Activated naive CD4-positive, alpha-beta T cell treated with anti-CD3 and anti-CD28 coated beads, Interleukin-2, amount 50 U/mL, for 24 hours (primary cell): ENCODE results near the gene SIRPG.

Experiments used
- H3K27ac Mint-ChIP-seq: one replicate; pipeline ENCODE4 v1.8.0; 2021; ENCODE audit warnings: mild to moderate bottlenecking, mixed read lengths
- H3K27me3 Mint-ChIP-seq: one replicate; pipeline ENCODE4 v1.8.0; 2021; ENCODE audit warnings: mixed read lengths
- H3K36me3 Mint-ChIP-seq: one replicate; pipeline ENCODE4 v1.8.0; 2021; ENCODE audit warnings: mixed read lengths
- H3K4me1 Mint-ChIP-seq: one replicate; pipeline ENCODE4 v1.8.0; 2021; ENCODE audit warnings: mixed read lengths
- H3K4me3 Mint-ChIP-seq: one replicate; pipeline ENCODE4 v1.8.0; 2021; ENCODE audit warnings: mild to moderate bottlenecking, mixed read lengths
- H3K9me3 Mint-ChIP-seq: one replicate; pipeline ENCODE4 v1.8.0; 2021; ENCODE audit warnings: mixed read lengths

The SIRPG gene

GRCh38 chr20:1631309-1632151 lies 26.0 kb downstream of the SIRPG start:
- Mint-ChIP-seq H3K4me1 (peaks cover 82% of the 10 kb centered on the region), H3K36me3 (peaks cover 52% of the 10 kb centered on the region), H3K27ac (peak overlapping the region; percentile 92), H3K27me3 (no peaks in the 10 kb centered on the region), H3K4me3 (peak overlapping the region; percentile 69), H3K9me3 (no peaks in the 10 kb centered on the region)

GRCh38 chr20:1630186-1630585 lies 27.4 kb downstream of the SIRPG start:
- Mint-ChIP-seq H3K4me1 (peaks cover 85% of the 10 kb centered on the region), H3K4me3 (no peak overlapping the region), H3K9me3 (no peaks in the 10 kb centered on the region), H3K27ac (peak overlapping the region; percentile 59), H3K27me3 (no peaks in the 10 kb centered on the region), H3K36me3 (peaks cover 49% of the 10 kb centered on the region)

- H3K36me3 Mint-ChIP-seq = peaks cover 48% of the 10 kb centered on the region
- no peaks in the 10 kb centered on the region for H3K27me3 Mint-ChIP-seq
- no peaks in the 10 kb centered on the region for H3K9me3 Mint-ChIP-seq
- peaks cover 91% of the 10 kb centered on the region for H3K4me1 Mint-ChIP-seq
- peak overlapping the region; percentile 94 for H3K27ac Mint-ChIP-seq
- no peak overlapping the region for H3K4me3 Mint-ChIP-seq
Measured at GRCh38 chr20:1629321-1629720, 28.3 kb downstream of the SIRPG start.

- no peaks in the 10 kb centered on the region for H3K9me3 Mint-ChIP-seq
- peaks cover 45% of the 10 kb centered on the region for H3K36me3 Mint-ChIP-seq
- peak overlapping the region; percentile 100 for H3K27ac Mint-ChIP-seq
- peaks cover 92% of the 10 kb centered on the region for H3K4me1 Mint-ChIP-seq
- H3K4me3 Mint-ChIP-seq = no peak overlapping the region
- H3K27me3 Mint-ChIP-seq = no peaks in the 10 kb centered on the region
Measured at GRCh38 chr20:1628621-1629020, 29.0 kb downstream of the SIRPG start.

GRCh38 chr20:1627200-1627550 lies 30.4 kb downstream of the SIRPG start:
- Mint-ChIP-seq H3K9me3 (no peaks in the 10 kb centered on the region), H3K36me3 (peaks cover 39% of the 10 kb centered on the region), H3K27me3 (no peaks in the 10 kb centered on the region), H3K4me1 (peaks cover 93% of the 10 kb centered on the region), H3K4me3 (no peak overlapping the region), H3K27ac (peak overlapping the region; percentile 100)

- Mint-ChIP-seq H3K27ac (peak overlapping the region; percentile 100), H3K27me3 (no peaks in the 10 kb centered on the region), H3K4me3 (no peak overlapping the region), H3K9me3 (no peaks in the 10 kb centered on the region), H3K36me3 (peaks cover 36% of the 10 kb centered on the region), H3K4me1 (peaks cover 93% of the 10 kb centered on the region)
Measured at GRCh38 chr20:1626528-1627199, 30.9 kb downstream of the SIRPG start.

- H3K4me3 Mint-ChIP-seq = peak overlapping the region; percentile 86
- peak overlapping the region; percentile 100 for H3K27ac Mint-ChIP-seq
- H3K27me3 Mint-ChIP-seq = no peaks in the 10 kb centered on the region
- H3K36me3 Mint-ChIP-seq = peaks cover 34% of the 10 kb centered on the region
- peaks cover 5% of the 10 kb centered on the region for H3K9me3 Mint-ChIP-seq
- H3K4me1 Mint-ChIP-seq = peaks cover 98% of the 10 kb centered on the region
Measured at GRCh38 chr20:1625083-1625690, 32.4 kb downstream of the SIRPG start.

GRCh38 chr20:1623501-1624205 lies 33.9 kb downstream of the SIRPG start:
- H3K9me3 Mint-ChIP-seq = peaks cover 5% of the 10 kb centered on the region
- H3K4me3 Mint-ChIP-seq = no peak overlapping the region
- H3K4me1 Mint-ChIP-seq = peaks cover 98% of the 10 kb centered on the region
- H3K27ac Mint-ChIP-seq = peak overlapping the region; percentile 91
- H3K36me3 Mint-ChIP-seq = peaks cover 29% of the 10 kb centered on the region
- H3K27me3 Mint-ChIP-seq = no peaks in the 10 kb centered on the region

- H3K4me3 Mint-ChIP-seq = peak overlapping the region; percentile 43
Measured at GRCh38 chr20:1622450-1622849, 35.1 kb downstream of the SIRPG start.

GRCh38 chr20:1621316-1621715 lies 36.3 kb downstream of the SIRPG start:
- Mint-ChIP-seq H3K4me3 (peak overlapping the region; percentile 20), H3K4me1 (peaks cover 86% of the 10 kb centered on the region), H3K27me3 (no peaks in the 10 kb centered on the region), H3K27ac (peak overlapping the region; percentile 92), H3K9me3 (peaks cover 5% of the 10 kb centered on the region), H3K36me3 (peaks cover 28% of the 10 kb centered on the region)

More at GRCh38 chr20:1622450-1622849, 35.1 kb downstream of the SIRPG start:
- no peaks in the 10 kb centered on the region for H3K27me3 Mint-ChIP-seq
- peaks cover 89% of the 10 kb centered on the region for H3K4me1 Mint-ChIP-seq
- peaks cover 5% of the 10 kb centered on the region for H3K9me3 Mint-ChIP-seq
- peaks cover 27% of the 10 kb centered on the region for H3K36me3 Mint-ChIP-seq
- H3K27ac Mint-ChIP-seq = peak overlapping the region; percentile 96

- H3K27ac Mint-ChIP-seq = peak within 1 kb of the TSS; percentile 92
- peaks cover 5% of the 10 kb centered on the region for H3K9me3 Mint-ChIP-seq
- H3K4me1 Mint-ChIP-seq = peaks cover 72% of the 10 kb centered on the region
- H3K36me3 Mint-ChIP-seq = peaks cover 28% of the 10 kb centered on the region
- peak within 1 kb of the TSS; percentile 33 for H3K4me3 Mint-ChIP-seq
- H3K27me3 Mint-ChIP-seq = no peaks in the 10 kb centered on the region
Measured at GRCh38 chr20:1619861-1620444, 37.6 kb downstream of the SIRPG start, which contains the start of gene SIRPB1. SIRPB1 (minus strand) TSS chr20:1620009; CDS start chr20:1619944, 65 bp downstream.

- Mint-ChIP-seq H3K36me3 (peaks cover 26% of the 10 kb centered on the region), H3K9me3 (peaks cover 5% of the 10 kb centered on the region), H3K4me3 (peak overlapping the region; percentile 33), H3K4me1 (peaks cover 67% of the 10 kb centered on the region), H3K27ac (peak overlapping the region; percentile 77), H3K27me3 (no peaks in the 10 kb centered on the region)
Measured at GRCh38 chr20:1618954-1619540, 38.5 kb downstream of the SIRPG start.

- H3K9me3 Mint-ChIP-seq = peaks cover 5% of the 10 kb centered on the region
- no peak overlapping the region for H3K4me3 Mint-ChIP-seq
- H3K4me1 Mint-ChIP-seq = peaks cover 62% of the 10 kb centered on the region
- H3K27me3 Mint-ChIP-seq = no peaks in the 10 kb centered on the region
- H3K27ac Mint-ChIP-seq = peak overlapping the region; percentile 65
- peaks cover 30% of the 10 kb centered on the region for H3K36me3 Mint-ChIP-seq
Measured at GRCh38 chr20:1618479-1618878, 39.1 kb downstream of the SIRPG start.

- H3K36me3 Mint-ChIP-seq = peaks cover 27% of the 10 kb centered on the region
- H3K27ac Mint-ChIP-seq = no peak overlapping the region
- H3K27me3 Mint-ChIP-seq = no peaks in the 10 kb centered on the region
- H3K9me3 Mint-ChIP-seq = peaks cover 5% of the 10 kb centered on the region
- H3K4me1 Mint-ChIP-seq = peaks cover 46% of the 10 kb centered on the region
- no peak overlapping the region for H3K4me3 Mint-ChIP-seq
Measured at GRCh38 chr20:1616858-1617434, 40.6 kb downstream of the SIRPG start.
